GM12878 (cell line): Measurements from ENCODE around the gene CEP97. TPM values are rescaled to one million over a fixed set of nuclear protein-coding genes. Genes with fewer than 3 reads are reported as not detected.
"Not testable (repeated sequence)": the region's sequence is repeated elsewhere in the genome, so short reads cannot be mapped to it uniquely, and the experiment has no call there.

Experiments
- ATAC-seq: fragments of 200-7000 bp; cut with Tn5 transposase; 3 replicates; pipeline ENCODE4 v1.9.1; 2020; ENCODE audit warnings: mild to moderate bottlenecking, moderate library complexity
- BruUV-seq: library from RNA; stranded (reverse); fragments of 400-500 nt; replicated peaks from 2 replicates; lab custom pipeline; 2021; lab: Mats Ljungman, UMichigan
- CTCF ChIA-PET: fragments of 300-600 bp; sonication (Branson Sonifier 250); formaldehyde crosslinking; extraction: SDS; loops from one replicate; lab custom pipeline; 2021; ENCODE audit warnings: inconsistent platforms; lab: Yijun Ruan, JAX
- POLR2A ChIA-PET: fragments of 350-600 bp; formaldehyde crosslinking; extraction: SDS; loops from one replicate; lab custom pipeline; 2021; ENCODE audit warnings: inconsistent platforms; lab: Charles Lee
- RAD21 ChIA-PET: fragments of 300-600 bp; sonication (Branson Sonifier 250); formaldehyde crosslinking; loops from one replicate; lab custom pipeline; 2023; ENCODE audit warnings: antibody characterized with exemption; ENCODE audit not compliant: unreplicated experiment; lab: Charles Lee
- SMC1A ChIA-PET: fragments of 300-600 bp; sonication (Branson Sonifier 250); formaldehyde crosslinking; loops from one replicate; lab custom pipeline; 2023; ENCODE audit not compliant: unreplicated experiment, uncharacterized antibody; lab: Charles Lee
- DNase-seq: peaks from one replicate; pipeline ENCODE4 v3.0.0-alpha.2; 2011; ENCODE audit warnings: low read depth, low spot score
- FAIRE-seq: peaks from 3 replicates; lab custom pipeline; 2011; peaks lifted over from hg19 to GRCh38; lab: Jason Lieb, UNC
- H2AFZ ChIP-seq: 2 replicates; pipeline ENCODE4 v1.6.0; 2011; ENCODE audit warnings: low read depth, low read length, control low read depth; ENCODE audit not compliant: control insufficient read depth
- H3K27ac ChIP-seq: 2 replicates; pipeline ENCODE4 v1.5.1; 2011; ENCODE audit warnings: control low read depth; ENCODE audit not compliant: control insufficient read depth, insufficient read depth
- H3K27me3 ChIP-seq, 2 experiments: replicated peaks in 1 of 2; 2 replicates each; pipeline versions ENCODE4 v1.6.0 to v1.6.1; 2011; ENCODE audit warnings: low read length in 1 of 2; ENCODE audit not compliant: control insufficient read depth in 2 of 2, insufficient read depth in 2 of 2
- H3K36me3 ChIP-seq, 2 experiments: 2 replicates each; pipeline ENCODE4 v1.5.1; 2011; ENCODE audit warnings: low read length in 1 of 2; ENCODE audit not compliant: control insufficient read depth in 2 of 2, insufficient read depth in 2 of 2
- H3K4me1 ChIP-seq: 2 replicates; pipeline ENCODE4 v1.6.1; 2011; ENCODE audit warnings: mild to moderate bottlenecking, low read length, moderate library complexity, mixed read lengths; ENCODE audit not compliant: control insufficient read depth, insufficient read depth
- H3K4me2 ChIP-seq: 2 replicates; pipeline ENCODE4 v1.6.0; 2011; ENCODE audit warnings: control low read depth; ENCODE audit not compliant: control insufficient read depth, insufficient read depth
- H3K4me3 ChIP-seq: fragments of 200-600 bp; sonication (generic); 2 replicates; pipeline ENCODE4 v1.5.1; 2016
- H3K79me2 ChIP-seq: 2 replicates; pipeline ENCODE4 v1.6.0; 2011; ENCODE audit warnings: low read length; ENCODE audit not compliant: control insufficient read depth, insufficient read depth
- H3K9ac ChIP-seq: 2 replicates; pipeline ENCODE4 v1.8.0; 2011; ENCODE audit warnings: low read length, control low read depth, mixed read lengths; ENCODE audit not compliant: control insufficient read depth, insufficient read depth
- H3K9me3 ChIP-seq: replicated peaks from 3 replicates; pipeline ENCODE4 v1.5.1; 2011; ENCODE audit warnings: mild to moderate bottlenecking, low read length; ENCODE audit not compliant: control insufficient read depth, insufficient read depth
- H4K20me1 ChIP-seq: 2 replicates; pipeline ENCODE4 v1.6.0; 2011; ENCODE audit not compliant: control insufficient read depth, insufficient read depth
- BHLHE40 ChIP-seq, 2 experiments: fragments of 450-650 bp in 1 of 2; IDR thresholded peaks; 2 replicates each; pipeline ENCODE4 v1.6.1; 2011 to 2017; ENCODE audit warnings: low read depth in 2 of 2, borderline replicate concordance in 1 of 2, improper control_type of control experiment in 1 of 2, low read length in 1 of 2, mild to moderate bottlenecking in 1 of 2
- ZNF384 ChIP-seq: IDR thresholded peaks from 2 replicates; pipeline ENCODE4 v1.6.1; 2012; ENCODE audit warnings: low read depth, mild to moderate bottlenecking, low read length, improper control_type of control experiment, borderline replicate concordance
- WGBS: methylation state at CpG from one replicate; pipeline ENCODE4 v1.1.6; 2016; ENCODE audit warnings: low lambda C conversion rate; ENCODE audit not compliant: insufficient replicate concordance, insufficient coverage; ENCODE audit errors: missing lambda C conversion rate; 5-methylcytosine and 5-hydroxymethylcytosine counted together
- in situ Hi-C: fragments of 300-500 bp; cut with MboI; formaldehyde crosslinking; loops from 9 replicates; pipeline ENCODE4 v1.14.3; 2018; ENCODE audit warnings: mixed read lengths
- intact Hi-C: fragments of 100-400 bp; cut with micrococcal nuclease; formaldehyde crosslinking; loops from one replicate; pipeline ENCODE4 v1.14.2; 2022; ENCODE audit not compliant: unreplicated experiment
- polyA plus RNA-seq, 11 experiments: library from polyadenylated mRNA; depleted of rRNA in 4 of 11; unstranded in 6 of 11; stranded (reverse) in 5 of 11; fragments of >200 nt; fragmentation: Nextera tagmentation in 4 of 11; fragmentation: Illumina TruSeq in 1 of 11; extraction: Ambion mirVana in 4 of 11; extraction: Trizol in 1 of 11; gene quantifications; 1 replicate in 1 of 11; 2 replicates in 10 of 11; pipeline versions ENCODE4 v1.2.1 to v1.2.3, GENCODE V29; 2011 to 2016; ENCODE audit warnings: inconsistent platforms in 2 of 11, missing spikeins in 2 of 11, low read depth in 1 of 11
- total RNA-seq, 4 experiments: library from RNA; depleted of rRNA in 3 of 4; stranded (reverse); fragments of >200 nt in 3 of 4; fragmentation: Illumina TruSeq in 1 of 4; extraction: Trizol in 1 of 4; gene quantifications; 2 replicates each; pipeline versions ENCODE4 v1.2.1 to v1.2.3, GENCODE V29; 2013 to 2021
- TF ChIP-seq, protein P1 (sequence below): IDR thresholded peaks from 2 replicates; pipeline ENCODE4 v1.6.1; 2011; ENCODE audit warnings: low read depth, mild to moderate bottlenecking, low read length, moderate library complexity, borderline replicate concordance; ENCODE audit errors: extremely low read depth

CEP97 gene
- total and polyA plus RNA-seq, 10 of the 15 experiments (the other 5 are each of a cell fraction or from before 2014, with no cell fraction given): 1.9 to 13.7 (median 5.8) TPM

DNA sequence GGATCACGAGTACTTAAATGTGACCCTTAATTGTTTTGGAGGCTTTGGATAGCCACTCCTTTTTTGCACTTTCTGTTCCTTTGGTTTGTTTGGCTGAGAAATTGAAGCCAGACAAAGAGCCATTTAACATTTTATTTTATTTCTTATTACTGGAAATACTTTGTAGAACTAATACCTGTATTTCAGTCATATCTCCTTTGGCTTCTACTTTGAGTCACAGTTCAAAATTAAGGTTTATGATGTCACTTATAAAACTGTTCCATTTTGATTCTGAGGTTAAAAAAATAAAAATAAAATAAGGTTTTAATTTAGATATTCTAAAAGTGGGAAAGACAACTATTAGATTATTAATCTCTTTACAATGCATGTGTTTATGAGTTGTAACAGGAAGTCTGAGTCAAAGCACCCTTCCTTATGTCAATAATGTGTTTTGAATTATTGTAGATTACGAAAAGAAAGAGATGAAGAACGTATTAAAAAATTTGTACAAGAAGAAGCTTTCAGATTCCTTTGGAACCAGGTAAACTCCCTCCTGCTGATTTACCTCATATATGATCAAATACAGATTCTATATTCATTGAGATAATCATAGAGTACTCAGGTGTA lies 37.7 kb downstream of the CEP97 start:
- in situ Hi-C loops (no loop called here), intact Hi-C loops (no loop called here)
- FAIRE-seq (no peak), DNase-seq (no peak), ATAC-seq (no peak)
- Histone ChIP-seq H4K20me1 (no peaks in the 10 kb centered on the region), H3K9ac (no peak overlapping the region), H3K4me3 (no peak overlapping the region), H3K27me3 (no peaks in the 10 kb centered on the region), H3K9me3 (no peaks in the 10 kb centered on the region), H3K79me2 (no peaks in the 10 kb centered on the region), H3K4me2 (no peak overlapping the region), H2AFZ (no peak overlapping the region), H3K4me1 (no peaks in the 10 kb centered on the region), H3K27ac (no peak overlapping the region), H3K36me3 (peaks cover 5 to 23% of the 10 kb centered on the region in 2 experiments)
- ChIA-PET POLR2A (no interaction called here), SMC1A (interaction anchor here (1.2 kb wide), 1 partner anchor 40 kb away, joined by 3 read pairs; no protein-coding TSS in a partner anchor), CTCF (interaction anchor here (0.5 kb wide), 1 partner anchor 18 kb away, joined by 3 read pairs; no protein-coding TSS in a partner anchor), RAD21 (no interaction called here)
- 56% methylated on average over 3 of the region's 3 CpGs for WGBS
- no TSS peak for BruUV-seq
- TF ChIP-seq BHLHE40 (IDR thresholded peaks at IDR 0.05; ENCODE audit: borderline replicate concordance in 1 of 2, low read depth in 2 of 2, low read length in 1 of 2) (no peak), ZNF384 (no peak)
- TF ChIP-seq, protein P1, sequence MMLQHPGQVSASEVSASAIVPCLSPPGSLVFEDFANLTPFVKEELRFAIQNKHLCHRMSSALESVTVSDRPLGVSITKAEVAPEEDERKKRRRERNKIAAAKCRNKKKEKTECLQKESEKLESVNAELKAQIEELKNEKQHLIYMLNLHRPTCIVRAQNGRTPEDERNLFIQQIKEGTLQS: no peak

DNA sequence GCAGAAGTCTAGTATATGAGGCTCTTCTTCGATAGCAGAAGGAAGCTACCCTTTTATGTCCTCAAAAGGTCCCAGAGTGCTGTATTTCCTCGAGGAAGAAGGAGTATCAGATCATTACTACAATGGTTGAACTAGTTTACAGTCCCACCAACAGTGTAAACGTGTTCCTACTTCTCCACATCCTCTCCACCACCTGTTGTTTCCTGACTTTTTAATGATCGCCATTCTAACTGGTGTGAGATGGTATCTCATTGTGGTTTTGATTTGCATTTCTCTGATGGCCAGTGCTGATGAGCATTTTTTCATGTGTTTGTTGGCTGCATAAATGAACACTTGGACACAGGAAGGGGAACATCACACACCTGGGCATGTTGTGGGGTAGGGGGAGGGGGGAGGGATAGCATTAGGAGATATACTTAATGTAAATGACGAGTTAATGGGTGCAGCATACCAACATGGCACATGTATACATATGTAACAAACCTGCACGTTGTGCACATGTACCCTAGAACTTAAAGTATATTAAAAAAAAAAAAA lies 53.4 kb downstream of the CEP97 start:
- H3K36me3 ChIP-seq, H3K9me3 ChIP-seq, H3K27me3 ChIP-seq, RAD21 ChIA-PET, in situ Hi-C loops, BruUV-seq, H4K20me1 ChIP-seq, H3K4me2 ChIP-seq, ATAC-seq, DNase-seq, H3K27ac ChIP-seq, POLR2A ChIA-PET, FAIRE-seq, H3K79me2 ChIP-seq, H3K9ac ChIP-seq, H3K4me3 ChIP-seq: not testable (repeated sequence)
- SMC1A ChIA-PET: interaction anchor here (1.6 kb wide), 1 partner anchor 25 kb away, joined by 3 read pairs; no protein-coding TSS in a partner anchor
- Histone ChIP-seq H2AFZ (peak overlapping the region; percentile 15), H3K4me1 (peaks cover 10% of the 10 kb centered on the region)
- CTCF ChIA-PET: interaction anchor here (1.1 kb wide), 1 partner anchor 25 kb away, joined by 3 read pairs; no protein-coding TSS in a partner anchor
- WGBS: 51% methylated on average over 4 of the region's 6 CpGs
- intact Hi-C loops: loop anchor here (5.0 kb wide), 1 partner anchor 76 kb away; no protein-coding TSS in a partner anchor
